HepG2 (cell line): ENCODE measurements around the gene UNC5B. TPM values are rescaled to one million over a fixed set of nuclear protein-coding genes. Genes with fewer than 3 reads are reported as not detected.

Experiments used
- ATAC-seq: fragments of 200-7000 bp; cut with Tn5 transposase; 3 replicates; pipeline ENCODE4 v1.9.1; 2020; ENCODE audit warnings: mild to moderate bottlenecking, moderate library complexity
- BruUV-seq: library from RNA; stranded (reverse); fragments of 400-500 nt; replicated peaks from 2 replicates; lab custom pipeline; 2021; lab: Mats Ljungman, UMichigan
- CTCF ChIA-PET: fragments of 300-600 bp; formaldehyde crosslinking; extraction: SDS; loops from one replicate; lab custom pipeline; 2021; ENCODE audit warnings: low total read pairs, inconsistent platforms, low intra/inter-chr PET ratio; lab: Yijun Ruan, JAX
- POLR2A ChIA-PET: fragments of 350-600 bp; sonication (Branson Sonifier 250); formaldehyde crosslinking; loops from one replicate; lab custom pipeline; 2020; ENCODE audit warnings: antibody characterized with exemption, inconsistent platforms; lab: Yijun Ruan, JAX
- DNase-seq: peaks from one replicate; pipeline ENCODE4 v3.0.0-alpha.2; 2015; ENCODE audit warnings: low spot score
- FAIRE-seq: peaks from 3 replicates; lab custom pipeline; 2011; peaks lifted over from hg19 to GRCh38; lab: Jason Lieb, UNC
- H2AFZ ChIP-seq: one replicate; pipeline ENCODE4 v1.6.1; 2011; ENCODE audit warnings: low read length, inconsistent platforms
- H3K27ac ChIP-seq: fragments of 300-600 bp; 3 replicates; pipeline ENCODE4 v1.8.0; 2011; ENCODE audit warnings: mixed run types, mild to moderate bottlenecking, mixed read lengths, low read length, inconsistent platforms; ENCODE audit not compliant: insufficient read depth; ENCODE audit errors: extremely low read length
- H3K27me3 ChIP-seq, 2 experiments: fragments of 200-600 bp in 1 of 2; 2 replicates in 1 of 2; 3 replicates in 1 of 2; pipeline versions ENCODE4 v1.6.0 to v1.8.0; 2011; ENCODE audit warnings: low read length in 2 of 2, mild to moderate bottlenecking in 2 of 2, moderate library complexity in 2 of 2, inconsistent platforms in 1 of 2; ENCODE audit not compliant: insufficient read depth in 2 of 2, control insufficient read depth in 1 of 2
- H3K36me3 ChIP-seq, 2 experiments: fragments of 200-600 bp in 1 of 2; replicated peaks in 1 of 2; 2 replicates in 1 of 2; 3 replicates in 1 of 2; pipeline versions ENCODE4 v1.5.1 to v1.8.0; 2011; ENCODE audit warnings: low read length in 2 of 2, inconsistent platforms in 1 of 2; ENCODE audit not compliant: insufficient read depth in 2 of 2, control insufficient read depth in 1 of 2
- H3K4me1 ChIP-seq: 2 replicates; pipeline ENCODE4 v1.5.1; 2012; ENCODE audit warnings: low read length, inconsistent platforms; ENCODE audit not compliant: insufficient read depth
- H3K4me2 ChIP-seq: 2 replicates; pipeline ENCODE4 v1.6.0; 2011; ENCODE audit warnings: low read depth, low read length, inconsistent platforms
- H3K4me3 ChIP-seq, 3 experiments: fragments of 200-600 bp in 1 of 3; sonication (generic), shearing (Covaris generic) in 1 of 3; replicated peaks in 1 of 3; 2 replicates each; pipeline ENCODE4 v1.5.1; 2011 to 2016; ENCODE audit warnings: low read length in 3 of 3, inconsistent platforms in 2 of 3, low read depth in 2 of 3, mild to moderate bottlenecking in 2 of 3, control low read depth in 1 of 3, mixed read lengths in 1 of 3; ENCODE audit not compliant: insufficient read depth in 1 of 3
- H3K79me2 ChIP-seq: one replicate; pipeline ENCODE4 v1.6.1; 2011; ENCODE audit warnings: low read length, inconsistent platforms; ENCODE audit not compliant: insufficient read depth
- H3K9ac ChIP-seq: 2 replicates; pipeline ENCODE4 v1.6.0; 2011; ENCODE audit warnings: mild to moderate bottlenecking, low read depth, low read length, inconsistent platforms; ENCODE audit not compliant: insufficient read depth
- H3K9me3 ChIP-seq: 2 replicates; pipeline ENCODE4 v1.5.1; 2012; ENCODE audit warnings: mild to moderate bottlenecking, low read length
- H4K20me1 ChIP-seq: 2 replicates; pipeline ENCODE4 v1.6.0; 2011; ENCODE audit warnings: inconsistent platforms, mild to moderate bottlenecking, low read length, moderate library complexity; ENCODE audit not compliant: insufficient read depth
- CREM ChIP-seq, 2 experiments: sonication (generic) in 1 of 2; formaldehyde crosslinking in 1 of 2; IDR thresholded peaks; 2 replicates each; pipeline versions ENCODE4 v1.4.0 to v1.6.1; 2016 to 2020; ENCODE audit warnings: antibody characterized with exemption in 1 of 2, mild to moderate bottlenecking in 1 of 2, missing genetic modification reagents in 1 of 2
- HNF4G ChIP-seq, 2 experiments: sonication (generic) in 1 of 2; formaldehyde crosslinking in 1 of 2; IDR thresholded peaks; 2 replicates each; pipeline versions ENCODE4 v1.4.0 to v1.6.1; 2011 to 2020; ENCODE audit warnings: borderline replicate concordance in 2 of 2, low read depth in 2 of 2, mild to moderate bottlenecking in 2 of 2, low read length in 1 of 2, missing genetic modification reagents in 1 of 2, moderate library complexity in 1 of 2
- RELA ChIP-seq: sonication (generic); formaldehyde crosslinking; IDR thresholded peaks from 2 replicates; pipeline ENCODE4 v1.4.0; 2020; ENCODE audit warnings: missing genetic modification reagents
- SMAD9 ChIP-seq: sonication (generic); formaldehyde crosslinking; IDR thresholded peaks from 2 replicates; pipeline ENCODE4 v1.5.1; 2020; ENCODE audit warnings: mild to moderate bottlenecking, missing genetic modification reagents
- ZNF10 ChIP-seq: sonication (generic); formaldehyde crosslinking; IDR thresholded peaks from 2 replicates; pipeline ENCODE4 v1.4.0; 2020; ENCODE audit warnings: mild to moderate bottlenecking, low read depth, missing genetic modification reagents, borderline replicate concordance
- ZNF260 ChIP-seq: sonication (generic); formaldehyde crosslinking; IDR thresholded peaks from 2 replicates; pipeline ENCODE4 v1.4.0; 2020; ENCODE audit warnings: missing genetic modification reagents, low read depth, mild to moderate bottlenecking, borderline replicate concordance
- ZNF317 ChIP-seq: sonication (generic); formaldehyde crosslinking; IDR thresholded peaks from 2 replicates; pipeline ENCODE4 v1.5.0; 2020; ENCODE audit warnings: mild to moderate bottlenecking, missing genetic modification reagents
- ZSCAN25 ChIP-seq: sonication (generic); formaldehyde crosslinking; IDR thresholded peaks from 2 replicates; pipeline ENCODE4 v1.8.0; 2022; ENCODE audit warnings: mild to moderate bottlenecking, missing genetic modification reagents
- WGBS: methylation state at CpG from one replicate; pipeline ENCODE4 v1.1.6; 2017; ENCODE audit warnings: low lambda C conversion rate; 5-methylcytosine and 5-hydroxymethylcytosine counted together
- in situ Hi-C: cut with HindIII; loops from 2 replicates; pipeline ENCODE4 v1.10.0; 2017; ENCODE audit warnings: low pct_unique_long_range_greater_than_20kb; ENCODE audit not compliant: extremely low pct_ligation_motif_present
- intact Hi-C: fragments of 100-400 bp; cut with micrococcal nuclease; formaldehyde crosslinking; loops from one replicate; pipeline ENCODE4 v1.10.0; 2022; ENCODE audit not compliant: unreplicated experiment
- polyA plus RNA-seq, 8 experiments: library from polyadenylated mRNA; depleted of rRNA in 3 of 8; stranded (reverse) in 7 of 8; unstranded in 1 of 8; fragments of >200 nt; fragmentation: Illumina TruSeq in 4 of 8; extraction: Trizol in 4 of 8; gene quantifications; 2 replicates each; pipeline versions ENCODE4 v1.2.1 to v1.2.3, GENCODE V29; 2011 to 2016; ENCODE audit warnings: low read depth in 4 of 8, missing spikeins in 1 of 8, mixed read lengths in 1 of 8; ENCODE audit not compliant: insufficient read depth in 1 of 8
- total RNA-seq, 5 experiments: library from RNA; depleted of rRNA; stranded (reverse); fragments of >200 nt; fragmentation: Illumina TruSeq; extraction: Trizol; gene quantifications; 2 replicates each; pipeline ENCODE4 v1.2.3, GENCODE V29; 2016; ENCODE audit warnings: low read depth in 1 of 5
- TF ChIP-seq, protein P1 (sequence below): sonication (generic); formaldehyde crosslinking; IDR thresholded peaks from 2 replicates; pipeline ENCODE4 v1.5.0; 2020; ENCODE audit warnings: missing genetic modification reagents

The UNC5B gene
- total and polyA plus RNA-seq, 2 of the 13 experiments (the other 11 are each of a cell fraction or from before 2014, with no cell fraction given): 0.07 TPM

DNA sequence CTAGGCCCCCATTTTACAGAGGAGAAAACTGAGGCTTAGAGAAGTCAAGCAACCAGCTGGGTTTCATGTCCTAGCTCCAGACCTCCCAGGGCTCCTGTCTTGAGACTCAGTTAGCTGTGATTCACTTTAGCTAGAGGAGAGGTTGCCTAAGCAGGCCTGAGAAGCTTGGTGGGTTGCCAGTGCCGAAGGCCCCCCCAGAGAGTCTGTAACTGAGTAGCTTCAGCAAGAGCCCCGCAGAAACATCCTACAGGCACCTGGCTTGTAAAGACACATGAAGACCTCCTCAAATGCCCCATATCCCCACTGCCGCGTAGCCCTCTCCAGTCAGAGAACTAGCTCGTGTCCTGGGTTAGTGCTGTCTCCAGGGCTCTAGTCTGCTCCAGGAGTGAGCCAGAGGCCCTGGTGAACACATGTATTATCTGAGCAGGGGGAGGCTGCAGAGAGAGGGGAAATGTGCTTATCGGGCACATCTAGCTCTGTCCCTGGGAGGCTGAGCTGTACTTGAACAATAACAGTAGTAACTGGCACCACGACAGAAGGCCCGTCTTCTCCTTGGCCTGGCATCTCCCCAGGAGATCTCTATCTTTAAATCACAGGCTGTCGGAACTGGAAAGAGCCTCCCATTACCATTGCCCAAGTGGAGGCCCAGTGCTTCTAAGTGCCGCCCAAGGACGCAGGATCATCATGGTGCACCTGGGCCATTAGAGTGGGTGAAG lies 28.9 kb downstream of the UNC5B start:
- in situ Hi-C loops (no loop called here), intact Hi-C loops (no loop called here)
- H3K36me3 ChIP-seq: no peaks in the 10 kb centered on the region
- peaks cover 3% of the 10 kb centered on the region; the same call in 1 of the 2 replicates for H4K20me1 ChIP-seq
- no peak overlapping the region for H3K9ac ChIP-seq
- no peaks in the 10 kb centered on the region for H3K9me3 ChIP-seq
- H3K27ac ChIP-seq: no peak overlapping the region
- BruUV-seq: no TSS peak
- ChIA-PET CTCF (no interaction called here), POLR2A (no interaction called here)
- no peak overlapping the region for H2AFZ ChIP-seq
- H3K4me2 ChIP-seq: no peak overlapping the region
- peaks cover 7 to 50% of the 10 kb centered on the region in 2 experiments; a peak in 3 of 5 replicates for H3K27me3 ChIP-seq
- no peak overlapping the region for H3K4me3 ChIP-seq
- no peak for TF ChIP-seq CREM (IDR thresholded peaks at IDR 0.05)
- TF ChIP-seq CREM (CRISPR knock-in tag; IDR thresholded peaks at IDR 0.05): no peak
- no peak for TF ChIP-seq ZNF10 (CRISPR knock-in tag)
- TF ChIP-seq RELA: no peak
- TF ChIP-seq ZSCAN25 (CRISPR knock-in tag): no peak
- TF ChIP-seq, protein P1, sequence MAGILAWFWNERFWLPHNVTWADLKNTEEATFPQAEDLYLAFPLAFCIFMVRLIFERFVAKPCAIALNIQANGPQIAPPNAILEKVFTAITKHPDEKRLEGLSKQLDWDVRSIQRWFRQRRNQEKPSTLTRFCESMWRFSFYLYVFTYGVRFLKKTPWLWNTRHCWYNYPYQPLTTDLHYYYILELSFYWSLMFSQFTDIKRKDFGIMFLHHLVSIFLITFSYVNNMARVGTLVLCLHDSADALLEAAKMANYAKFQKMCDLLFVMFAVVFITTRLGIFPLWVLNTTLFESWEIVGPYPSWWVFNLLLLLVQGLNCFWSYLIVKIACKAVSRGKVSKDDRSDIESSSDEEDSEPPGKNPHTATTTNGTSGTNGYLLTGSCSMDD (CRISPR knock-in tag): no peak
- TF ChIP-seq SMAD9 (CRISPR knock-in tag): no peak
- no peak for TF ChIP-seq ZNF260 (CRISPR knock-in tag)
- no peak for TF ChIP-seq ZNF317 (CRISPR knock-in tag)
- TF ChIP-seq HNF4G (IDR thresholded peaks at IDR 0.05; ENCODE audit: borderline replicate concordance, low read depth, low read length): no peak
- no peak for TF ChIP-seq HNF4G (CRISPR knock-in tag; IDR thresholded peaks at IDR 0.05; ENCODE audit: borderline replicate concordance, low read depth)
- FAIRE-seq (no peak), DNase-seq (no peak), ATAC-seq (no peak)
- 55% methylated on average over 7 of the region's 11 CpGs for WGBS
- no peaks in the 10 kb centered on the region for H3K4me1 ChIP-seq
- H3K79me2 ChIP-seq: no peaks in the 10 kb centered on the region
